HepG2 (cell line): ENCODE data around the gene PSMD5.

Experiments used
- BHLHE40 ChIP-seq: IDR thresholded peaks from 2 replicates; pipeline ENCODE4 v1.6.1; 2011; ENCODE audit warnings: low read length, improper control_type of control experiment
- CEBPB ChIP-seq: IDR thresholded peaks from 2 replicates; pipeline ENCODE4 v1.6.1; 2011; ENCODE audit warnings: low read depth, low read length, improper control_type of control experiment, borderline replicate concordance
- CTCF ChIP-seq: sonication (generic); formaldehyde crosslinking; IDR thresholded peaks from 2 replicates; pipeline ENCODE4 v1.5.0; 2020; ENCODE audit warnings: mild to moderate bottlenecking, missing genetic modification reagents, moderate library complexity
- EP300 ChIP-seq, 3 experiments: sonication (generic) in 1 of 3; formaldehyde crosslinking in 1 of 3; IDR thresholded peaks; 2 replicates each; pipeline versions ENCODE4 v1.5.1 to v1.6.1; 2011 to 2020; ENCODE audit warnings: low read depth in 2 of 3, low read length in 2 of 3, borderline replicate concordance in 1 of 3, improper control_type of control experiment in 1 of 3, mild to moderate bottlenecking in 1 of 3, missing genetic modification reagents in 1 of 3, moderate library complexity in 1 of 3
- MEF2D ChIP-seq: sonication (generic); formaldehyde crosslinking; IDR thresholded peaks from 2 replicates; pipeline ENCODE4 v1.5.1; 2020; ENCODE audit warnings: mild to moderate bottlenecking, missing genetic modification reagents
- PITX1 ChIP-seq: sonication (generic); formaldehyde crosslinking; IDR thresholded peaks from 2 replicates; pipeline ENCODE4 v1.5.1; 2020; ENCODE audit warnings: mild to moderate bottlenecking, missing genetic modification reagents
- POLR2AphosphoS5 ChIP-seq: IDR thresholded peaks from 2 replicates; pipeline ENCODE4 v1.6.1; 2012; ENCODE audit warnings: low read depth, low read length
- RAD21 ChIP-seq: fragments of 450-650 bp; formaldehyde crosslinking; IDR thresholded peaks from 2 replicates; pipeline ENCODE4 v1.5.0; 2020; ENCODE audit warnings: mild to moderate bottlenecking
- SYNCRIP ChIP-seq: fragments of 200-400 bp; formaldehyde crosslinking; IDR thresholded peaks from 2 replicates; pipeline ENCODE4 v1.6.1; 2018; ENCODE audit warnings: mild to moderate bottlenecking, low read depth, low read length; ENCODE audit not compliant: insufficient read depth
- ZC3H4 ChIP-seq: sonication (generic); formaldehyde crosslinking; IDR thresholded peaks from 2 replicates; pipeline ENCODE4 v1.4.0; 2020; ENCODE audit warnings: missing genetic modification reagents, borderline replicate concordance
- ZNF670 ChIP-seq: sonication (generic); formaldehyde crosslinking; IDR thresholded peaks from 2 replicates; pipeline ENCODE4 v1.8.0; 2022; ENCODE audit warnings: mild to moderate bottlenecking, missing genetic modification reagents, borderline replicate concordance
- TF ChIP-seq, protein P1 (sequence below): fragments of 450-650 bp; IDR thresholded peaks from 2 replicates; pipeline ENCODE4 v1.6.1; 2017; ENCODE audit warnings: mild to moderate bottlenecking
- TF ChIP-seq, protein P2 (sequence below): sonication (generic); formaldehyde crosslinking; IDR thresholded peaks from 2 replicates; pipeline ENCODE4 v1.8.0; 2022; ENCODE audit warnings: missing genetic modification reagents, mild to moderate bottlenecking, moderate library complexity, borderline replicate concordance

DNA sequence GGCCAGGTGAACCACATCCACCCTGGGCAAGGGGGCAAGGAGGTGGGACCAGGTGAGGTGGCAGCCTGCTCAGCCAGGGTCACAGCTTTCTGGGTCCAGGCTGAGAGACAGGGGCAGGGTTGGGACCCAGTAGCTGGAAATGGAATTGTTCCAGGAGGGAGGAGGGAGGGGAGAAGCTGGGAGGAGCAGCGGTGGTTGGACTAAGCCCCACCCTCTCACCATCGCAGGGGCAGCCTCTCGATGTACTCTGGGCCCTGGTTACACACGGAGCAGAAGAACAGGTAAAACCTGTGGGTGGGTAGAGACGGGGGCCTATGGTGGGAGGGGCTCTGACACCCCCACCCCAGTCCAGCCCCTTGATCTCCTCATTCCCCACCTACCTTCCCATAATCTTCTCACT lies 23.1 kb upstream of the PSMD5 start:
- TF ChIP-seq CEBPB (no peak), ZC3H4 (CRISPR knock-in tag) (no peak), MEF2D (CRISPR knock-in tag) (no peak), CTCF (no peak), PITX1 (CRISPR knock-in tag) (no peak), RAD21 (CRISPR knock-in tag) (no peak), ZNF670 (no peak), SYNCRIP (no peak), BHLHE40 (no peak), POLR2AphosphoS5 (no peak), EP300 (IDR thresholded peaks at IDR 0.05; ENCODE audit: low read depth in 2 of 2, low read length in 2 of 2) (no peak), EP300 (CRISPR knock-in tag; IDR thresholded peaks at IDR 0.05; ENCODE audit: borderline replicate concordance) (no peak)
- TF ChIP-seq, protein P1, sequence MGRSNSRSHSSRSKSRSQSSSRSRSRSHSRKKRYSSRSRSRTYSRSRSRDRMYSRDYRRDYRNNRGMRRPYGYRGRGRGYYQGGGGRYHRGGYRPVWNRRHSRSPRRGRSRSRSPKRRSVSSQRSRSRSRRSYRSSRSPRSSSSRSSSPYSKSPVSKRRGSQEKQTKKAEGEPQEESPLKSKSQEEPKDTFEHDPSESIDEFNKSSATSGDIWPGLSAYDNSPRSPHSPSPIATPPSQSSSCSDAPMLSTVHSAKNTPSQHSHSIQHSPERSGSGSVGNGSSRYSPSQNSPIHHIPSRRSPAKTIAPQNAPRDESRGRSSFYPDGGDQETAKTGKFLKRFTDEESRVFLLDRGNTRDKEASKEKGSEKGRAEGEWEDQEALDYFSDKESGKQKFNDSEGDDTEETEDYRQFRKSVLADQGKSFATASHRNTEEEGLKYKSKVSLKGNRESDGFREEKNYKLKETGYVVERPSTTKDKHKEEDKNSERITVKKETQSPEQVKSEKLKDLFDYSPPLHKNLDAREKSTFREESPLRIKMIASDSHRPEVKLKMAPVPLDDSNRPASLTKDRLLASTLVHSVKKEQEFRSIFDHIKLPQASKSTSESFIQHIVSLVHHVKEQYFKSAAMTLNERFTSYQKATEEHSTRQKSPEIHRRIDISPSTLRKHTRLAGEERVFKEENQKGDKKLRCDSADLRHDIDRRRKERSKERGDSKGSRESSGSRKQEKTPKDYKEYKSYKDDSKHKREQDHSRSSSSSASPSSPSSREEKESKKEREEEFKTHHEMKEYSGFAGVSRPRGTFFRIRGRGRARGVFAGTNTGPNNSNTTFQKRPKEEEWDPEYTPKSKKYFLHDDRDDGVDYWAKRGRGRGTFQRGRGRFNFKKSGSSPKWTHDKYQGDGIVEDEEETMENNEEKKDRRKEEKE = no peak
- TF ChIP-seq, protein P2, sequence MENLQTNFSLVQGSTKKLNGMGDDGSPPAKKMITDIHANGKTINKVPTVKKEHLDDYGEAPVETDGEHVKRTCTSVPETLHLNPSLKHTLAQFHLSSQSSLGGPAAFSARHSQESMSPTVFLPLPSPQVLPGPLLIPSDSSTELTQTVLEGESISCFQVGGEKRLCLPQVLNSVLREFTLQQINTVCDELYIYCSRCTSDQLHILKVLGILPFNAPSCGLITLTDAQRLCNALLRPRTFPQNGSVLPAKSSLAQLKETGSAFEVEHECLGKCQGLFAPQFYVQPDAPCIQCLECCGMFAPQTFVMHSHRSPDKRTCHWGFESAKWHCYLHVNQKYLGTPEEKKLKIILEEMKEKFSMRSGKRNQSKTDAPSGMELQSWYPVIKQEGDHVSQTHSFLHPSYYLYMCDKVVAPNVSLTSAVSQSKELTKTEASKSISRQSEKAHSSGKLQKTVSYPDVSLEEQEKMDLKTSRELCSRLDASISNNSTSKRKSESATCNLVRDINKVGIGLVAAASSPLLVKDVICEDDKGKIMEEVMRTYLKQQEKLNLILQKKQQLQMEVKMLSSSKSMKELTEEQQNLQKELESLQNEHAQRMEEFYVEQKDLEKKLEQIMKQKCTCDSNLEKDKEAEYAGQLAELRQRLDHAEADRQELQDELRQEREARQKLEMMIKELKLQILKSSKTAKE (CRISPR knock-in tag) = no peak
